ENCODE data around the gene SH2D7.

The SH2D7 gene

DNA sequence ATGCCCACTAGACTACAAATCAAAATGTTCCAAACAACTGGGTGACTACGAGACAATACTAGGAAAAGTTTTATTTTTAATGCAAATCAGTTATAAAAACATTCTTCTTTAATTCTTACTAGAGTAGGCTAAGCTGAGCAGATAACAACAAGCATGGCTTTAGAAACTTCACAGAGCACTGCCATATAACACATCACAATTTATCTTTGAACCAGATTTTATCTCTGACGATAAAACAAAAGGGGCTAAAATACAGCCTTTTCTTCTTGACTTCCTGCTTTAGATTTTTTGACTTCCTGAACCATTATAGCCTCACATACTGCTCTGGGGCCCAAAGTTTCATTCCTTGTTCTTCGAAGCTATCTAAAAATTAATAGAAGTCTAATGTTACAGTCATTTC, 40.8 kb upstream of the SH2D7 start:
- 88 to 91% methylated on average over 2 of the region's 3 CpGs for WGBS, 2 experiments
- no peaks in the 10 kb centered on the region for H3K36me3 ChIP-seq (ENCODE audit: control insufficient read depth, insufficient read depth, low read length)
- no peaks in the 10 kb centered on the region for H3K9me3 ChIP-seq (ENCODE audit: control insufficient read depth, low read length)
- H3K4me3 ChIP-seq (ENCODE audit: insufficient read depth, low read depth, low read length): no peak overlapping the region
- no peaks in the 10 kb centered on the region for H3K27me3 ChIP-seq (ENCODE audit: control insufficient read depth, insufficient read depth, low read length, poor library complexity, severe bottlenecking)
- H3K4me1 ChIP-seq (ENCODE audit: control insufficient read depth, insufficient read depth, low read length): peaks cover 17% of the 10 kb centered on the region
- no peak overlapping the region for H3K27ac ChIP-seq (ENCODE audit: insufficient read depth, low read depth, low read length, poor library complexity, severe bottlenecking)

DNA sequence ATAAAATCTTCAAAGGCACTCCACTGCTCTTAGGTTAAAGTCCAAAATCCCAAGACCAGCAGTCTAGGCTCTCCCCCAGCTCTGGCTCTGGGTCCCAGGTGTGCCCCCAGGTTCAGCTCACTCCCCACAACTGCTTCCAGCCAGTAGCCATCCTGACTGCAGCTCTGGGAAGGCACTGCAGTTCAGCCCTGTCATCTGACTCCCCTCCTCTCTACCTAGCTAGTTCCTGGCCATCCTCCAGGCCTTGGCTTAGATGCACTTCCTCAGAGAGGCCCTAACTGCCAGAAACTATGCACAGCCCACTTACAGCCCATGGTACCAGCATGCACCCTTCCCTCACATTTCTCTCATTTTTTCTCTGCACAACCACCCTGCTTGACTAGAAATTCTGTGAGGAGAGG, 40.4 kb upstream of the SH2D7 start:
- no peaks in the 10 kb centered on the region for H3K9me3 ChIP-seq (ENCODE audit: control insufficient read depth, low read length)
- no peak overlapping the region for H3K4me3 ChIP-seq (ENCODE audit: insufficient read depth, low read depth, low read length)
- H3K4me1 ChIP-seq (ENCODE audit: control insufficient read depth, insufficient read depth, low read length): peaks cover 17% of the 10 kb centered on the region
- no peak overlapping the region for H3K27ac ChIP-seq (ENCODE audit: insufficient read depth, low read depth, low read length, poor library complexity, severe bottlenecking)
- no peaks in the 10 kb centered on the region for H3K27me3 ChIP-seq (ENCODE audit: control insufficient read depth, insufficient read depth, low read length, poor library complexity, severe bottlenecking)
- no peaks in the 10 kb centered on the region for H3K36me3 ChIP-seq (ENCODE audit: control insufficient read depth, insufficient read depth, low read length)

DNA sequence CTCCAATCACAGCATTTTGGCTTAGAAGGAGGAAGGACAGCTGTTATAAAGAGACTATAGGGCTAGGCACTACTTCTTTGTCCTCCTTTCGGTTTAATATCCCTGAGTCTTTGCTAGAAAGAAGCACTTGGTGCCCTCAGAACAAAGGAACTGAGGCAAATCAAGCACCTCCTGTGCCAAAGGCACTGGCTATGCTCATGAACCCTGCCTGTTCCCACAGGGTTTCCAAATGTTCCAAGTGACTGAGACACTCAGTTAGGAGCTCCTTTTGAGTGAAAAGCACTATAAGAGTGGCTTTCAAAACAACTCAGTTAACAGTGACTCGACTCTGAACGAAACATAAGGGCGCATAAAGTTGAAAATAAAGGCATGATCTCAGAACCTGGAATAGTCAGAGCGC, 39.8 kb upstream of the SH2D7 start:
- no peak overlapping the region for H3K4me3 ChIP-seq (ENCODE audit: insufficient read depth, low read depth, low read length)
- no peaks in the 10 kb centered on the region for H3K27me3 ChIP-seq (ENCODE audit: control insufficient read depth, insufficient read depth, low read length, poor library complexity, severe bottlenecking)
- peaks cover 17% of the 10 kb centered on the region for H3K4me1 ChIP-seq (ENCODE audit: control insufficient read depth, insufficient read depth, low read length)
- no peaks in the 10 kb centered on the region for H3K9me3 ChIP-seq (ENCODE audit: control insufficient read depth, low read length)
- 86 to 94% methylated on average over 4 to 5 of the region's 5 CpGs for WGBS, 2 experiments
- H3K36me3 ChIP-seq (ENCODE audit: control insufficient read depth, insufficient read depth, low read length): no peaks in the 10 kb centered on the region
- no peak overlapping the region for H3K27ac ChIP-seq (ENCODE audit: insufficient read depth, low read depth, low read length, poor library complexity, severe bottlenecking)

DNA sequence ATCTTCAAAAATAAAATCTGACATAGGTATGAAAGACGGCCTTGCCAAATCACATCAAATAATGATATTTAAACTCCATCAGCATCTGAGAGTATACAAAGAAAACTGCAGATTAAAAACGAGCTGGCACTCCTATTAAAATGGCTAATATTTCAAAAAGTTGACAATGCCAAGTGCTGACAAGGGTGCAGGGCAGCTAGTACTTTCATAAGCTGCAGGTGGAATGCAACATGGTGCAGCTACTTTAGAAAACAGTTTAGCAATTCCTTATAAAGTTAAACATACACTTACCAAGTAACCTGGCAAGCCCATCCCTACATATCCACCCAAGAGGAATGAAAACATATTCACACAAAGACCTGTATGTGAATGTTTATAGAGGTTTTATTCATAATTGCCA, 37.8 kb upstream of the SH2D7 start:
- peaks cover 16% of the 10 kb centered on the region for H3K4me1 ChIP-seq (ENCODE audit: control insufficient read depth, insufficient read depth, low read length)
- H3K4me3 ChIP-seq (ENCODE audit: insufficient read depth, low read depth, low read length): no peak overlapping the region
- no peaks in the 10 kb centered on the region for H3K27me3 ChIP-seq (ENCODE audit: control insufficient read depth, insufficient read depth, low read length, poor library complexity, severe bottlenecking)
- no peak overlapping the region for H3K27ac ChIP-seq (ENCODE audit: insufficient read depth, low read depth, low read length, poor library complexity, severe bottlenecking)
- WGBS, 2 experiments: 80 to 82% methylated on average over 2 of the region's 2 CpGs
- H3K36me3 ChIP-seq (ENCODE audit: control insufficient read depth, insufficient read depth, low read length): no peaks in the 10 kb centered on the region
- H3K9me3 ChIP-seq (ENCODE audit: control insufficient read depth, low read length): no peaks in the 10 kb centered on the region

DNA sequence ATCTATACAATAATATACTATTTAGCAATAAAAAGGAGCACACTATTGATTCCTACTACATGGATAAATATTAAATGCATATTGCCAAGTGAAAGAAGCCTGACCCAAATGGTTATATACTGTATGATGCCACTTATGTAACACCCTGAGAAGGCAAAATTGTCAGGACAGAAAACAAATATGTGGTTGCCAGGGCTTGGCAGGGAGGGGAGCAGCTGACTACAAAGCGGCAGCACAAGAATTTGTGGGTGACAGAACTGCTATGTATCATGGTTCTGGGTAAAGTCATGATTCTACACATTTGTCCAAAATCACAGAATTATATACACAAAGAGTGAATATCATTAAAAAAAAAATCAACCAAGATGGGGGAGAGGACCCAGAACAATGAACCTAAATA, 37.4 kb upstream of the SH2D7 start:
- H3K27me3 ChIP-seq (ENCODE audit: control insufficient read depth, insufficient read depth, low read length, poor library complexity, severe bottlenecking): no peaks in the 10 kb centered on the region
- H3K36me3 ChIP-seq (ENCODE audit: control insufficient read depth, insufficient read depth, low read length): no peaks in the 10 kb centered on the region
- no peak overlapping the region for H3K4me3 ChIP-seq (ENCODE audit: insufficient read depth, low read depth, low read length)
- H3K4me1 ChIP-seq (ENCODE audit: control insufficient read depth, insufficient read depth, low read length): peaks cover 12% of the 10 kb centered on the region
- no peak overlapping the region for H3K27ac ChIP-seq (ENCODE audit: insufficient read depth, low read depth, low read length, poor library complexity, severe bottlenecking)
- H3K9me3 ChIP-seq (ENCODE audit: control insufficient read depth, low read length): no peaks in the 10 kb centered on the region
- WGBS, 2 experiments: 91 to 92% methylated on average over 1 of the region's 1 CpG

DNA sequence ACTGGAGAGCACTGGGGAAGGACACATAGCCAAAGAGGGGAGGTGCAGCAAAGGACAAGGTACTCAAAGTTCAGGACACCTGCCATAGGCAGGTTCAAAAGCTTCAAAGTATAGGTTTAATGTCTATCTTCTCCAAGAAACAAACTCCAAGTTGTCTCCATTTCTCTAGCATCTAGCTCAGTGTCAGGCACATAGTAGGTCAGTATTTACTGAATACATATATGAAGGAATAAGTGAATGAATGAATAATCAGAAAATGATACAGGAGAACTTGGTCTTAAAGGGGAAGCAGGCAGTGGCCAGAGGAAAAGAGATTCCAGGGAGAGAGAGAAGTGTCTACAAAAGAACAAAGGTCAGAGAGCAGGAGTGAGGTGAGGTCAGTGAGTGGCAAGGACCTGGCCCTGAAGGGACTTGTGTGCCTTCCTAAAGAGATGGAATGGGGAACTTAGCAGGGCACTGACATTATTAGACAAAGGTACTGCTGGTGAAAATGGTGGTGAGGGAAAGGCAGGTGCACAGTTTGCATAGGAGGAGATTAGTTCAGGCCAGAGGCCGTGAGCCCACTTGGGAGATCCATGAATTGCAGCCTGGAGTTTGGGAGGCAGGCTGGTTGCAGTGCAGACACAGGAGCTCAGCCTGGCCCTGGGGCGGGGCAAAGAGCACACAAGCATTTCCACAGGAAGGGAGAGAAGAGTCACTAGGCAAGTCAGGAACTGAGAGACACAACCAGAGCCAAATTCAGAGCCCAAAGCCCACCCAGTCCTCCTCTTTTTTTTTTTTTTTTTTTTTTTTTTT, 36.2 kb upstream of the SH2D7 start:
- WGBS, 2 experiments: 46 to 58% methylated on average over 2 of the region's 2 CpGs
- Histone ChIP-seq H3K4me3 (ENCODE audit: insufficient read depth, low read depth, low read length) (no peak overlapping the region), H3K4me1 (ENCODE audit: control insufficient read depth, insufficient read depth, low read length) (peaks cover under 1% of the 10 kb centered on the region), H3K9me3 (ENCODE audit: control insufficient read depth, low read length) (no peaks in the 10 kb centered on the region), H3K27me3 (ENCODE audit: control insufficient read depth, insufficient read depth, low read length, poor library complexity, severe bottlenecking) (no peaks in the 10 kb centered on the region), H3K27ac (ENCODE audit: insufficient read depth, low read depth, low read length, poor library complexity, severe bottlenecking) (no peak overlapping the region), H3K36me3 (ENCODE audit: control insufficient read depth, insufficient read depth, low read length) (no peaks in the 10 kb centered on the region)

DNA sequence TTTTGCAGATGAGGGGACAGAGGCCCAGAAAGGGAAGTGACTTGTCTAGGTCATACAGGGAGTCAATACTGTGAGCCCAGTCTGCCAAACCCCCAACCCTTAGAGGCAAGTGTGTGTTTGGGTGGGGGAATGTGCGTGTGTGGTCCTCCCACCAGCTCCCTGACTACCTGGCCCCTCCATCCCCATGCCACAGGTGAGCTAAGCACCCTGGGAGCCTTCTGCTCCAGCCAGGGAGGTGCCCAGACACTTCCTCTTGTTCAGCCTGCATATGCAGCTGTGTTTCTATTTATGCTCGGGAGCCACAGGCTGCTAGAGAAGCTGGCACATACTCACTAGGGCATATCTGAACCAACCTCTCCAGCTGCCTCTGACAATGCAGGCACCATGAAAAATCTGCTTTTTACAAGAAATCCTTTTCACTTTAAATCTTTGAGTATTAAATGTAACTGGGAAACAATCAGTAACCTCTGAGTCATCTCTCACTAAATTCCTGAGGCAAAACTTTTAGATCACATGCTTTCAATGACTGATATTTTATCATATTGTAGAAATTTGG, 35.6 kb upstream of the SH2D7 start:
- H3K4me1 ChIP-seq (ENCODE audit: control insufficient read depth, insufficient read depth, low read length): peaks cover 2% of the 10 kb centered on the region
- no peaks in the 10 kb centered on the region for H3K36me3 ChIP-seq (ENCODE audit: control insufficient read depth, insufficient read depth, low read length)
- no peak overlapping the region for H3K27ac ChIP-seq (ENCODE audit: insufficient read depth, low read depth, low read length, poor library complexity, severe bottlenecking)
- H3K9me3 ChIP-seq (ENCODE audit: control insufficient read depth, low read length): no peaks in the 10 kb centered on the region
- H3K27me3 ChIP-seq (ENCODE audit: control insufficient read depth, insufficient read depth, low read length, poor library complexity, severe bottlenecking): no peaks in the 10 kb centered on the region
- H3K4me3 ChIP-seq (ENCODE audit: insufficient read depth, low read depth, low read length): no peak overlapping the region
- WGBS, 2 experiments: 60 to 71% methylated on average over 2 of the region's 2 CpGs

DNA sequence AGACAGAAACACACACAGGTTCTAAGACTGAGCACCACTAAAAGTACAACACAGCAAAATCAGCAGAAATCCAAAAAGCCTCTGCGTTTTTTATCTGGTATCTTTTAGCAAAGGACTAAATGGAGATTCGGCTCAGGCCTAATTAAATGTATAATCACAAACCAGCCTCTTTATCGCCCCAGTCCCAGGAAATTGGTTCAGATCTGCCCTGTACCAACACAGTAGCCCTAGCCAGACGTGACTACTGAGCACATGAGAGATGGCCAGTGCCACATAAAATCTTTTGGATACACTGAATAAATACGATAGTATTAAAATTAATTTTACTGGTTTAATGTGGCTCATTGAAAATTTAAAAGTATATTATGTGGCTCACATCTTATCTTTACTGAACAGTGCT, 34.6 kb upstream of the SH2D7 start:
- H3K27me3 ChIP-seq (ENCODE audit: control insufficient read depth, insufficient read depth, low read length, poor library complexity, severe bottlenecking): no peaks in the 10 kb centered on the region
- H3K4me1 ChIP-seq (ENCODE audit: control insufficient read depth, insufficient read depth, low read length): peaks cover 8% of the 10 kb centered on the region
- no peak overlapping the region for H3K27ac ChIP-seq (ENCODE audit: insufficient read depth, low read depth, low read length, poor library complexity, severe bottlenecking)
- no peaks in the 10 kb centered on the region for H3K9me3 ChIP-seq (ENCODE audit: control insufficient read depth, low read length)
- H3K36me3 ChIP-seq (ENCODE audit: control insufficient read depth, insufficient read depth, low read length): no peaks in the 10 kb centered on the region
- 94 to 96% methylated on average over 5 of the region's 5 CpGs for WGBS, 2 experiments
- H3K4me3 ChIP-seq (ENCODE audit: insufficient read depth, low read depth, low read length): no peak overlapping the region

DNA sequence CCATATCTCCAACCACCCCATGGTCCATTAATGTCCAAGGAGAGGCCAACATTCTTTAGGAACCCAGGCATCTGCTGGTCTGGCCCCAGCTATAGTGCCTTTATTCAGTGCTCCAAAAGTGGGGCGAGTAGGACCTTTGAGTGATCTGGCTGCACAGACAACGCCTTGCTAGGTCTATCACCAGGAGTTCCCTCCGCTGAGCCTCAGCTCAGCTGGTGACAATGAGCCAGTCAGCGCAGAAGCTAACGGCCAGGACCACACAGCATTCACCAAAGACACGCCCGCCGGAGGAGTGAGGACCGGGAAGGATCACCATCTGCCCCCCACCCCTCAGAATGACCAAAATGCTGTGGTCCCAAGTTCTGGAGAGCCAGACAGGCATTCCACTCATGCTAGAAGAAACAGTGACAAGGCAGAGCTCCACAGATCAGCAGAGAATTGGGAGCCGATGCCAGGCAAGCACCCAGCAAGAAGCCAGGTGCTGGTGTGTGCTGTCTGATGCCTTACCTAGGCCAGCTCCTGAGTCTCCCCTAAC, 33.9 kb upstream of the SH2D7 start:
- Histone ChIP-seq H3K36me3 (ENCODE audit: control insufficient read depth, insufficient read depth, low read length) (no peaks in the 10 kb centered on the region), H3K9me3 (ENCODE audit: control insufficient read depth, low read length) (no peaks in the 10 kb centered on the region), H3K4me3 (ENCODE audit: insufficient read depth, low read depth, low read length) (no peak overlapping the region), H3K27ac (ENCODE audit: insufficient read depth, low read depth, low read length, poor library complexity, severe bottlenecking) (no peak overlapping the region), H3K4me1 (ENCODE audit: control insufficient read depth, insufficient read depth, low read length) (peaks cover 8% of the 10 kb centered on the region), H3K27me3 (ENCODE audit: control insufficient read depth, insufficient read depth, low read length, poor library complexity, severe bottlenecking) (no peaks in the 10 kb centered on the region)
- 89 to 90% methylated on average over 10 of the region's 10 CpGs for WGBS, 2 experiments

DNA sequence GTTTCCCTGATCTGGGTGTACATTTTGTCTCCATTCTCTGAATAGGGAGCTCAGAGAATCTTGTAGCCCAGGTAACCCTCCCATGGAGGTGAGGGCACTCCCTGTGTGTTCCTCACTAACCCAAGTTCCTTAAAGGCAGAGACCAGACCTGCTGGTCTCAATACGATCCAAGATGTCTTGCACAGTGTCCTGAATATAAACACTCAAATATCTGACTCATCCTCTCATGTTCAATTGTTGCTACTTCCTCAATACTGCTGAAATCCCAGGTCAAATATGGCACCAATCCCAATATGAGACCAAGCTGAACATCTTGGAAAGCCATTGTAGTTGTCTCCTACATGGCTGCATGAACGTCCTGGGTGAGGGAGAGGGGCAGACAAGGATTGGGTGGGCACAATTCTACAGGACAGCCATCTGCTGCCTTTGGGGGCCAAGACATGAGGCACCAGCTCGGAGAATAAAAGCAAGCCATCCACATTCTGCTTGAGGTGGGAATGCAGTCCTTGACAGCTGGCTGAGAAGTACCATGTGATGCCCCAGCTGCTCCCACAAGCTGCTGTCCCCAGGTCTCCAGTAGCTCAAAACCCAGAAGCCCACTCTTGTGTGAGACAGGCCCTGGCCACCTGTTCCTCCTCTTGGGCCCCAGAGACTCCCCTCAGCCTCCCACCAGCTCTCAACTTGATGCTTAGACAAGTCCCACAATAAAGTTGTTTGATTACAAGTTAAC, 33.1 kb upstream of the SH2D7 start:
- Histone ChIP-seq H3K4me3 (ENCODE audit: insufficient read depth, low read depth, low read length) (no peak overlapping the region), H3K9me3 (ENCODE audit: control insufficient read depth, low read length) (no peaks in the 10 kb centered on the region), H3K27me3 (ENCODE audit: control insufficient read depth, insufficient read depth, low read length, poor library complexity, severe bottlenecking) (no peaks in the 10 kb centered on the region), H3K27ac (ENCODE audit: insufficient read depth, low read depth, low read length, poor library complexity, severe bottlenecking) (no peak overlapping the region), H3K36me3 (ENCODE audit: control insufficient read depth, insufficient read depth, low read length) (no peaks in the 10 kb centered on the region), H3K4me1 (ENCODE audit: control insufficient read depth, insufficient read depth, low read length) (peaks cover 8% of the 10 kb centered on the region)
- WGBS, 2 experiments: 94 to 96% methylated on average over 3 of the region's 3 CpGs
